ENCODE measurements around the gene MS4A3.
"Not testable (repeated sequence)": the region's sequence is repeated elsewhere in the genome, so short reads cannot be mapped to it uniquely, and the experiment has no call there.

MS4A3 gene, protein sequence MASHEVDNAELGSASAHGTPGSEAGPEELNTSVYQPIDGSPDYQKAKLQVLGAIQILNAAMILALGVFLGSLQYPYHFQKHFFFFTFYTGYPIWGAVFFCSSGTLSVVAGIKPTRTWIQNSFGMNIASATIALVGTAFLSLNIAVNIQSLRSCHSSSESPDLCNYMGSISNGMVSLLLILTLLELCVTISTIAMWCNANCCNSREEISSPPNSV

DNA sequence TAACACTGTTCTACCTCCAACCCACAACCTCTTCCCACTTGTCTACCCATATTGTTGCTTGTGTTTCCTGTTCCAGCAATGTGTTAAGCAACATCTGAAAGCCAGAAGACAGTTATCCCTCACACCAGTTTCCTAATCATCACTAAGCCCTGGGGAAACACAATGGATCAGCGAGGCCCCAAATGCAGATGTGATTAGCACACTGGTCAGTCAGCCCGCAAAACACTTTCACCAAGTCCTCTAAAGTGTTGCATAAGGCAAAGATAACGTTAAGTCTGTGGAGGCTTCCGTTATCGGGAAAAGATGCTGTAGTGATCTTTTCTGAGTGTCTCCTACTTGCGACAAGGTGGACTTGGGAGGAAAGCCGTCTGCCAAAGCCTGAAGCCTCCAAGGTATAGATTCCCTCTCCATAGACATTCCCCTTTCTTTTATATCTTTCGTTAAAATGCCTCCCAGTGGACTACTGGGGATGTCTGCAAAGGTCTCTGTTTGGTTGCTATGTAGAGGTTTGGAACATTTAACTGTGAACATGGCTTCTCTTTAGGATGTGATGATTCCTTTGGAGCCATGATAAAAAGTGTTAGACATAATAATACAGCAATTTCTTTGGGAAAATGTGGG, at the start of gene MS4A3:
Gene MS4A3, plus strand, starts transcription at position 317 of the 621 bp plus-strand sequence. CDS start 4,496 bp downstream, outside the sequence.
- DNase-seq: no peak

DNA sequence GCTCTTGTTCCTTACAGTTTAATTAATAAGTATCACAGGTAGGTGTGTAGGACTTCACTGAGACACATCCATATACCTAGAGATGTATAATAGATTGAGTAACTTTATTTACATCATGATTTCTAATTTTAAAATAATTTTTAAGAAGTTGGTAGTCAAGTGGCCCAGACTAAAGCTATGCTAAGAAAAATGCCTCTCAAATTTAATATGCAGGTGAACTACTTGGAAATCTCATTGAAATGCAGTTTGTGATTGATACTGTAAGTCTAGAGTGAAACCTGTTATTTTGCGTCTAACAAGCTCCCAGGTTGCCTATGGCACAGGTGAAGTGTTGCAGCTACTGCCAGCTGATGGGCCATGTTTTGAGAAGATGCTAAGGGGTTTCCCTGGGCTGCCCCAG, 39.6 kb upstream of the MS4A3 start, which contains the start of gene OOSP4B:
Gene OOSP4B, plus strand, starts transcription at position 301 of the 400 bp plus-strand sequence.
- DNase-seq: no peak

DNA sequence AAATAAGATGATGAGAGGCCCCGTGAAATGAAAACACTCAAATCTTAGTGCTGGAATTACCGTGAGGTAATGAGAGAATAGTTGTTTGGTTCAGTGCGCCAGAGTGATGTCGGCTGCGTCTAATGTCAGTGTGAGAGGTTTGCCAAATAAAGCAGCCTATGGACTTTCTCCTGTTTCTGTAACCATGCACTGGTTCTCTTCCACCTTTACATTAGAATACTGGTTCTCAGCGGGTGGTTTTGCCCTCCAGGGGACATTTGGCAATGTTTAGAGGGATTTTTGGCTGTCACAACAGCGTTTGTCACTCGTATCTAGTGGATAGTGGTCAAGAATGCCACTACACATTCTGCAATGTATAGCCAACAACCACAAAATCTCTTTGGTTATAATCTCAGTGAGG, 38.4 kb upstream of the MS4A3 start:
- DNase-seq: no peak

DNA sequence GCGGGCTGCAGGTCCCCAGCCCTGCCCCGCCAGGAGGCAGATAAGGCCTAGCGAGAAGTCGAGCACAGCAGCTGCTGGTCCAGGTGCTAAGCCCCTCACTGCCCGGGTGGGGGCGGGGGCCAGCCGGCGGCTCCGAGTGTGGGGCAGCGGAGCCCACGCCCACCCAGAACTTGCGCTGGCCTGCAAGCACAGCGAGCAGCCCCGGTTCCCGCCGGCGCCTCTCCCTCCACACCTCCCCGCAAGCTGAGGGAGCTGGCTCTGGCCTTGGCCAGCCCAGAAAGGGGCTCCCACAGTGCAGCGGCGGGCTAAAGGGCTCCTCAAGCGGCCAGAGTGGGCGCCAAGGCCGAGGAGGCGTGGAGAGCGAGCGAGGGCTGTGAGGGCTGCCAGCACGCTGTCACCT, 36.1 kb upstream of the MS4A3 start:
- DNase-seq: not testable (repeated sequence)

DNA sequence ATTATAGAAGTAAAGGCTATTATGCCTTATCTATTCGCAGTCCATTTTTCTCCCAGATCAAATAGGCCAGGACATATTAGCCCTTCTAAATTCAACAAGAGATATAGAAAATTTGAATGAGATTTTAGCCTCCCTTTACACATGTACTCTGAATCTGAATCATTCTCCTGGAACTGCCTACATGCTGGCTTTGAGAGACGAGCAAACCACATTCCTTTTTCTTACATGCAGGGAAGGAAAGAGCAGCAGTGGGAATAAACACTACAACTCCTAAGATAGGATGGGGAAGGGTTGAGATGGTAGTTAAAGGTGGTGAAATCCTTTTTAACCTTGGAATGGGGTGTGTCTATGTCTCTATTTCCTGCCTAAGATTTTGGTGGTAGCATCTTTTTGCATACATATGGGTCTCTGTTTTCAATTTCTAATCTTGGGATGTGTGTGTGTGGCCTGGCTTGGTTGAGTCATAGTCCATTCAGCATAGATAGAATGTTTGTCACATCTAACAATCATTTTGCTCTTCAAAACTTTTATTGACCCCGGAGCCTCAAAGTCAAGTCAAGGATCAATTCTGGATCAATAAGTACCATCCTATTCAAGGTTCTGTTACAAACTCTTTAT, 27.3 kb upstream of the MS4A3 start:
- DNase-seq: no peak

DNA sequence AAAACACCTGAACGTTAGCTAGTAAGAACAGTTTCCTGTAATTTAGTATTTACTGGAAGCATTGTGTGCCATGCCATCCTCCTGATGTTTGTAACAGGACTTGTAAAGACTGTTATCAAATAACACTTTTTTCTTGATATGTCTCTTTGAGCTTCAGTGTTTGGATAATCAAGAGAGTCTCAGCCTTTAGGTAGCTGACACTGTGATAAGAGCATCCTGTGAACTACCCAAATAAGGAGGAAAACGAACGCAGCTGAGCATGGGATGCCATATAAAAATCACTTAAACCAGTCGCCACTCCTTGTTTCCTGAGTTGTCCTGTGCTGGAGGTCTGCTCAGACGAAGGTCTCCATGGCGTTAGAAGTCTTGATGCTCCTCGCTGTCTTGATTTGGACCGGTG, 16.4 kb upstream of the MS4A3 start, which contains the start of gene OOSP2:
Gene OOSP2, plus strand, starts transcription at position 301 of the 400 bp plus-strand sequence. Its CDS starts 51 bp downstream, at position 352.
- no peak for DNase-seq

DNA sequence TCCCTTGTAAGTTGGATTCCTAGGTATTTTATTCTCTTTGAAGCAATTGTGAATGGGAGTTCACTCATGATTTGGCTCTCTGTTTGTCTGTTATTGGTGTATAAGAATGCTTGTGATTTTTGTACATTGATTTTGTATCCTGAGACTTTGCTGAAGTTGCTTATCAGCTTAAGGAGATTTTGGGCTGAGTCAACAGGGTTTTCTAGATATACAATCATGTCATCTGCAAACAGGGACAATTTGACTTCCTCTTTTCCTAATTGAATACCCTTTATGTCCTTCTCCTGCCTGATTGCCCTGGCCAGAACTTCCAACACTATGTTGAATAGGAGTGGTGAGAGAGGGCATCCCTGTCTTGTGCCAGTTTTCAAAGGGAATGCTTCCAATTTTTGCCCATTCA, 6.0 kb upstream of the MS4A3 start:
- not testable (repeated sequence) for DNase-seq

DNA sequence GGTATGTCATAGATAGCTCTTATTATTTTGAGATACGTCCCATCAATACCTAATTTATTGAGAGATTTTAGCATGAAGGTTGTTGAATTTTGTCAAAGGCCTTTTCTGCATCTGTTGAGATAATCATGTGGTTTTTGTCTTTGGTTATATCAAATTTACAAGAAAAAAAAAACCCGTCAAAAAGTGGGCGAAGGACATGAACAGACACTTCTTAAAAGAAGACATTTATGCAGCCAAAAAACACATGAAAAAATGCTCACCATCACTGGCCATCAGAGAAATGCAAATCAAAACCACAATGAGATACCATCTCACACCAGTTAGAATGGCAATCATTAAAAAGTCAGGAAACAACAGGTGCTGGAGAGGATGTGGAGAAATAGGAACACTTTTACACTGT, 5.6 kb upstream of the MS4A3 start:
- not testable (repeated sequence) for DNase-seq

DNA sequence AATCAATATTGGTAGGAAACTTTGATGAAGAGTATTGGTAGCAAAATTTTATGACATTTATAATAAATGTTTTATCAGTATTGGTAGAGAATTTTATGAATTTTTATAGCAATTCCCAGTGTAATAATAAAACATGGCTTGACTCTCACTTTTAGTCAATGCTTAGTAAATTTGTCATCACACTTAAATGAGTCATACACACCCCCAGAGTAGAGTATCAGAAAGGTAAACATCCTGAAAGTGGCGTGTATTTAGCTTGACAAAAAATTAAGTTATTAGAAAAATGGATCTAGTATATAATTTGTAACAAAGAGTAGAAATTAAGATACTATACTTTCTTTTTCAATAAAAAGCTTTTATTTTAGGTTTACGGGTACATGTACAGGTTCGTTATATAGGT, 2.6 kb downstream of the MS4A3 start:
- DNase-seq: no peak

DNA sequence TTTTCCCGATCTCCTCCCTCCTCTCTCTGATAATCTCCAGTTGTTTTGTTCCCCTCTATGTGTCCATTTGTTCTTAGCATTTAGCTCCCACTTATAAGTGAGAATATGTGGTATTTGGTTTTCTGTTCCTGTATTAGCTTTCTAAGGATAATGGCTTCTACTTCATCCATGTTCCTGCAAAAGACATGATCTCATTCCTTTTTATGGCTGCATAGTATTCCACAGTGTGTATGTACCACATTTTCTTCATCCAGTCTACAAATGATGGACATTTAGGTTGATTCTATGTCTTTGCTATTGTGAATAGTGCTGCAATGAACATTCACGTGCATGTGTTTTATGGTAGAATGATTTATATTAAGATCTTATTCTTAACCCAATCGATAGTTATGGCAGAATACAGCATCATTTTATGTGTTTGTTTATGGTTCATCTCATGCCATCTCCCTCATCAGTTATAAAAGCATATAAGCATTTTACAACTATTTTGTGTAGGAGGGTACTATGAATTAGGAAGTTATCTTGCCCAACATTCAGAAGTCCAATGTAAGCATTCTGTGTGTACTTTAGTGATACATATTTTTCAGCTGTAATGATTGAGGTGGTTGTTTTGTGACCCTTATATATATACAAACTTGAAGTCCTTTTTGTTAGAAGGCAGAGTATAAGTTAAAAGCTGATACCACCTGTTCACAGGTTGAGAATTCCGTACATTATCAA, 3.2 kb downstream of the MS4A3 start:
- no peak for DNase-seq

DNA sequence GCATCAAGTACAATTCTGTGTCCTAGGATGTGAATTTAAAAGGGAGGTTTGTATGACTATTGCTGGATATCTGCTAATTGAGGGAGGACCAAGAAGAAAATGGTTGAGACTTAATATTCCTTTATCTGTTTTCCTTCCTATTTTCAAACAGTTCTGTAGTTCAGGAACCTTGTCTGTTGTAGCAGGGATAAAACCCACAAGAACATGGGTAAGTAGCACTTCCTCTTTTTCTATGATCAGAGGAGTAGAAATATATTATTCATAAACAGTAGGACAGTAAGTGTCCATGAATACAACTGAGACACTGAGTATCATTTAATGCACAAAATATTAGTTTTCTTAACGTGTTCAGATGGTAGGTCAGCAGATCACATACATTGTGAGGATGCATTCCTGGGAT, 7.6 kb downstream of the MS4A3 start:
- DNase-seq: no peak

DNA sequence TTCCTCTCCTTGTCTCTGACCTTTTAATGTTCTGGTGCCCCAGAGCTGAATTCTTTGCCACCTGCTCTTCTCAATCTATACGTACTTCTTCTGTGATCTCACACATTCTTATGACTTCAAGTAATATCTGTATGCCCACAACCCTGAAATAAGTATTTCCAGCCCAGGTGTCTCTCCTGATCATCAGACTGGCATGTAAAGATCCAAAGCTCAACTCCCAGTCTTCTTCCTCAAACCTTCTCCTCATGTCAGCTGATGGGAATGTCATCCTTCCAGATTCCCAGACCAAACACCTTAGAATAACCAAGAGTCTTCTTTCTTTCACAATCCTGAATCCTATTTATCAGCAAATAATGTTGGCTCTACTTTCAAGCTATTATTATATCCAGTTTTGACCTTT, 9.3 kb downstream of the MS4A3 start:
- DNase-seq: no peak

DNA sequence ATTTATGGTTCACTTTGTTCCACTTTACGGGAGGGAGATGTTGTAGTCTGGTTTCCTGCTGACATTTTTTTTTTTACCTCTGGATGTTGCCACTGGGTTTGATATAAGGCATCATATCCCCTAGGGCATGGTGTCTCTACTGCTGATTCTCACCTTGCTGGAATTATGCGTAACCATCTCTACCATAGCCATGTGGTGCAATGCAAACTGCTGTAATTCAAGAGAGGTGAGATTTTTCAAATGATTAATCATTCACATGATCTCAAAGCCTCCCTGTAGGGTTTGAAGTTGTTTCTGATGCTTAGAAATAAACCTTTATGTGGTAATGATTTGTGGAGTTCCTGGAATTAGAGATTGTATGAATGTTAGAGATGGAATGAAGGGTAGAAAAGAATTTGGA, 13.0 kb downstream of the MS4A3 start:
- no peak for DNase-seq

DNA sequence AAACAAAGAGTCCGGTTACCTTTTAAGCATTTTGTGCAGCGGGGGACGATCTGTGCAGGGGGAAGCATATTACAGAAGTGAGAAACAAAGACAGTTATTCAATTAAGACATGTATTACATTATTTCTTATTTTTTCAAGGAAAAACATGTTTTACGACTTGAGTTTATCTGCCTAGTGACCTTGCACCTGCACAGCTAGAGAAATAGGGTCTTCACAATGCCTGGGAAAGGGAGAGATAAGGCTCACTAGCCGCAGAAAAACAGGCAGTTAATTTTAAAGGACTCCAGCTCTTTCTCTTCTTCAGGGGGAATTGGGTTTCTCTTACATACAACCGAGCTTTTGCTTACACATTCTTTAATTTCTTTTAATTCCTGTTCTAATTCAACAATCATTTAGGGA, 15.2 kb downstream of the MS4A3 start:
- not testable (repeated sequence) for DNase-seq

DNA sequence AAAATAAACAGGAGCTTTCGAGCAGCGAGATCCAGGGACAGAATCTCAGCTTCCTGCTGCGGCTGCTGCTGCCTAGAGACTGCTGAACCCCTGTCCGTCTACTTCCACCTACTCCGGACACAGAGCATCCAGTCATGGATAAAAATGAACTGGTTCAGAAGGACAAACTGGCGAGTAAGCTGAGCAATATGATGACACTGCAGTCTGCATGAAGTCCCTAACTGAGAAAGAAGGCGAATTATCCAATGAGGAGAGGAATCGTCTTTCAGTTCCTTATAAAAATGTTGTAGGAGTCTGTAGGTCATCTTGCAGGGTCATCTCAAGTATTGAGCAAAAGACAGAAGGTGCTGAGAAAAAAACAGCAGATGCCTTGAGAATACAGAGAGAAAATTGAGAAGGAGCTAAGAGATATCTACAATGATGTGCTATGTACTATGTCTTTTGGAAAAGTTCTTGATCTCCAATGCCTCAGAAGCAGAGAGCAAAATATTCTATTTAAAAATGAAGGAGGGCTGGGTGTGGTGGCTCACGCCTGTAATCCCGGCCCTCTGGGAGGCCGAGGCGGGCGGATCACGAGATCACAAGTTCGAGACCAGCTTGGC, 20.9 kb downstream of the MS4A3 start:
- no peak for DNase-seq

DNA sequence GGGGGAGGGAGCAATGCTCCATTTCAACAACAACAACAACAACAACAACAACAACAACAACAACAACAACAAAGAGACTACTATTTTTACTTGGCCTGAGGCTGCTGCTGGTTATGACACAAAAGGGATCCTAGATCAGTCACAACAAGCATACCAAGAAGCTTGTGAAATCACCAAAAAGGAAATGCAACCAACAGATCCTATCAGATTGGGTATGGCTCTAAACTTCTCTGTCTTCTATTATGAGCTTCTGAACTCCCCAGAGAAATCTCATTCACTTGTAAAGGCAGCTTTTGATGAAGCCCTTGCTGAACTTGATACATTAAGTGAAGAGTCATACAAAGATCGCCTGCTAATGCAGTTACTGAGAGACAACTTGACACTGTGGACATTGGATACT, 21.5 kb downstream of the MS4A3 start:
- no peak for DNase-seq

DNA sequence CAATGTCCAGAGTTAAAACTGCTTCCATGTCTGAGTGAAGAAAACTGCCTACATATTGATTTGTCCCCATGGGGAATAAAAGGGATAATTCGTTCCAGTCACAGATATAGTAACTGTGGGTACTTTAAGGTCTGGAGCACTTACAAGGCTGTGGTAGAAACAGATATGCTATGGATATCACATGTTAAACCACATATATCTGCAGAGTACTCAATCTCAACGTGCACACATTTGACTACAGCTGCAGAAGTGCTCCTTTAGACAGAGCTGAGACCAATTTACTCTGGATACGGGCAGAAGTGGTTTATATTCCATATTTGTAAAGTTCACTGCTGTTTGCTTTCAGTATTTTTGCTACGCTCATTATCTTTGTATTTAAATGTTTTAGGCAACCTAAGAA, 22.3 kb downstream of the MS4A3 start:
- no peak for DNase-seq

DNA sequence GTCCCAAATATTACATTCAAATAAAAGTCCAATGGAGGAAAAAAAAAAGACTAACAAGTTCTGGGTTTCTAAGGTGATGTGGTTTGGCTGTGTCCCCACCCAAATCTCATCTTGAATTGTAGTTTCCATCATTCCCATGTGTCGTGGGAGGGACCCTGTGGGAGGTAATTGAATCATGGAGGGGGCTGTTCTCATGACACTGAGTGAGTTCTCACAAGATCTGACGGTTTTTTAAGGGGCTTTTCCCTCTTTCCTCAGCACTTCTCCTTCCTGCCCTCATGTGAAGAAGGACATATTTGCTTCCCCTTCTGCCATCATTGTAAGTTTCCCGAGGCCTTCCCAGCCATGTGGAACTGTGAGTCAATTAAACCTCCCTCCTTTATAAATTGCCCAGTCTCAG, 24.1 kb downstream of the MS4A3 start:
- no peak for DNase-seq

DNA sequence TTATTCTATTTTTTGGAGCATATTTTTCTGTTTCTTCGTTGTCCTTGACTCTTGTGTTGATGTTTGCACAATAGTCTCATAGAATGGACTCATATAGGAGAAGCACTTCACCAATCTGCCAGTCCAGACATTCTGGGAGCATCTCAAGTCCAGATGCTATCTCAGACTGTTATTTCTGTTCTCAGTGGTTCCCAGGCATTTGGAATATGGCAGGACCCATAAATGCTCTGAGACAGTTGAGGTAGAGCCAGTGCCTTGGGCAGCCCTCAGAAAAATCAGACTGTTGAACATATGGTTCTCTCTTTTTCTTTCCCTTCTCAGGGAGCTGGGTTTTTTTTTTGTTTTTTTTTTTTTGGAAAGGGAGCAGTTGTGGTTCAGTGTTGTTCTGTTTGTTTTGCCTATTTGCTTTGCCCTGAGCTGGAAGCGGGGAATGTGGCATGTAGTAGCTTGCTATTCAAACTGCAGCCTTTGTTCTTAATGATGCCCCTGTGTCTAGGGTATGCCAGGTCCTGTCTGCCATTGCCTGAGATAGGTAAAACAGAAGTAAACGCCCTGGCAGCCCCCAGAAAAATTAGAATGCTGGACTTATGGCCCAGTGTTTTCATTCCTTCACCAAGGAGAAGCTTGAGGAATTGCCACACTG, 28.3 kb downstream of the MS4A3 start:
- peak in 1 of 2 experiments; percentile 61 for DNase-seq

DNA sequence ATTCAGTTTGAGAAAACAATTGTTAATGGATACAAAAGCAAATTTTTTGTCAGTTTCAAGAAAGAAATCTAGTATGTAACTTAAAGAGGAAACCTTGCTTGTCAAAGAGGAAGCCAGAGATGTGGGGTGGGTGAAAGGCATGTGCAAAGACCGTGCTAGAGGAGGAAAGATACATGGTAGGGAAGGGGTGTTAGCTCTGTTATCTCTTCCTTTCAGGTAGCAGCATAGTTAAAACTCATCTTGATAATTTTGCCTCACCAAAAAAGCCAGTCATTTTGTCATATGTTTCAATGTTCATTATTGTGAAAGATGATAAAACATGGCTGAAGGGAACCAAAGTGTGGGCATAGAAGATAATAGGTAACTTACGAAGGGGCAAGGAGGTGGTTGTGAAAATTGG, 29.4 kb downstream of the MS4A3 start:
- no peak for DNase-seq

DNA sequence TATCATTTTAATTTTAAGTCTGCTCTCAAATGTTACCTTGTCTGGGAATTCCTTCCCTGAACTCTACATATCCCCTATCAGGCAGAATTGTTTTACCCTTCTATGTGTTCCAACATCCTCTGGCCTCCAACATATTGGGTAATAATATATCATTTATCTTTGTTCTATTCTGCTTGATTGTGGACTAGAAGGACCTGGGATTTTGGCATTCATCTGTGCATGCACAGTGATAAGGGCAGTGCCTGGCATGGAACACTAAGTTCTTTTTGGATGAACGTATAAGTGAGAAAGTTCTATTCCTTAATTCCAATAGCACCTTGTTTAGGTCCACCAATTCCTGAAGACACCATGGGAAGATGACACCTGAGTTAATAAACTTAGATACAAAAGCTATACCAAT, 30.8 kb downstream of the MS4A3 start:
- no peak for DNase-seq

DNA sequence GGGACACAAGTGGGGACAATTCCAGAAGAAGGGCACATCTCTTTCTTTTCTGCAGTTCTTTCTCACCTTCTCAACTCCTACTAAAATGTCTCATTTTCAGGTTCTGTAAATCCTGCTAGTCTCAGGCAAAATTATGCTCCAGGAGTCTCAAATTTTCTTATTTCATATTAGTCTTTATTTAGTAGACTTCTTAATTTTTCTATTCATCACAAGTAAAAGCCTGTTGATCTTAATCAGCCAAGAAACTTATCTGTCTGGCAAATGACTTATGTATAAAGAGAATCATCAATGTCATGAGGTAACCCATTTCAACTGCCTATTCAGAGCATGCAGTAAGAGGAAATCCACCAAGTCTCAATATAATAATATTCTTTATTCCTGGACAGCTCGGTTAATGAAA, 31.9 kb downstream of the MS4A3 start, which contains the start of gene MS4A2:
Gene MS4A2, plus strand, starts transcription at position 301 of the 400 bp plus-strand sequence. CDS start 102 bp downstream, outside the sequence.
- no peak for DNase-seq
